Liver (tissue), 9 donors: ENCODE measurements around the gene FGF14. TPM values are rescaled to one million over a fixed set of nuclear protein-coding genes. Genes with fewer than 3 reads are reported as not detected.

Experiments
- DNase-seq: peaks from one replicate; pipeline ENCODE4 v3.0.0-alpha.2; 2017; ENCODE audit warnings: low spot score
- H3K27ac ChIP-seq, 2 donors: one replicate each; pipeline ENCODE4 v1.7.0; 2013; ENCODE audit warnings: inconsistent platforms in 2 of 2, low read length in 2 of 2, control low read depth in 1 of 2, low read depth in 1 of 2, mild to moderate bottlenecking in 1 of 2
- H3K27me3 ChIP-seq, 4 donors: one replicate each; pipeline versions ENCODE4 v1.6.1 to v1.7.0; 2013; ENCODE audit warnings: low read length in 3 of 4, inconsistent platforms in 1 of 4, mild to moderate bottlenecking in 1 of 4, moderate library complexity in 1 of 4; ENCODE audit not compliant: control insufficient read depth in 4 of 4, insufficient read depth in 4 of 4
- H3K36me3 ChIP-seq, 4 donors: one replicate each; pipeline versions ENCODE4 v1.6.1 to v1.7.0; 2013; ENCODE audit warnings: low read length in 3 of 4, mild to moderate bottlenecking in 3 of 4, low read depth in 1 of 4, moderate library complexity in 1 of 4; ENCODE audit not compliant: control insufficient read depth in 4 of 4, insufficient read depth in 3 of 4
- H3K4me1 ChIP-seq, 4 donors: one replicate each; pipeline versions ENCODE4 v1.6.1 to v1.7.0; 2013; ENCODE audit warnings: low read length in 3 of 4, mild to moderate bottlenecking in 3 of 4, moderate library complexity in 1 of 4; ENCODE audit not compliant: control insufficient read depth in 4 of 4, insufficient read depth in 4 of 4
- H3K4me3 ChIP-seq, 3 donors: one replicate each; pipeline versions ENCODE4 v1.6.1 to v1.7.0; 2013; ENCODE audit warnings: low read length in 3 of 3, control low read depth in 1 of 3, low read depth in 1 of 3, mild to moderate bottlenecking in 1 of 3
- H3K9ac ChIP-seq, 2 donors: one replicate each; pipeline ENCODE4 v1.7.0; 2013; ENCODE audit warnings: low read length in 2 of 2, mild to moderate bottlenecking in 2 of 2, moderate library complexity in 2 of 2, control low read depth in 1 of 2, low read depth in 1 of 2
- H3K9me3 ChIP-seq, 4 donors: one replicate each; pipeline versions ENCODE4 v1.6.1 to v1.7.0; 2013; ENCODE audit warnings: low read length in 3 of 4; ENCODE audit not compliant: control insufficient read depth in 4 of 4
- CTCF ChIP-seq: fragments of 150-350 bp; IDR thresholded peaks from 2 replicates; pipeline ENCODE4 v1.5.1; 2017; ENCODE audit warnings: improper control_type of control experiment, low read depth, low read length; ENCODE audit not compliant: missing input control
- EGR1 ChIP-seq, 2 donors: IDR thresholded peaks; 2 replicates each; pipeline ENCODE4 v1.6.1; 2016 to 2018; ENCODE audit warnings: antibody characterized with exemption in 2 of 2, low read depth in 2 of 2
- FOXA1 ChIP-seq: IDR thresholded peaks from 2 replicates; pipeline ENCODE4 v1.6.1; 2016; ENCODE audit warnings: antibody characterized with exemption
- FOXA2 ChIP-seq: IDR thresholded peaks from 2 replicates; pipeline ENCODE4 v1.6.1; 2016; ENCODE audit warnings: antibody characterized with exemption
- GABPA ChIP-seq, 2 donors: IDR thresholded peaks in 1 of 2; conservative IDR thresholded peaks in 1 of 2; 2 replicates each; pipeline ENCODE4 v1.6.1; 2016; ENCODE audit warnings: antibody characterized with exemption in 2 of 2, mild to moderate bottlenecking in 1 of 2, moderate library complexity in 1 of 2
- HNF4A ChIP-seq, 2 donors: conservative IDR thresholded peaks; 2 replicates each; pipeline ENCODE4 v1.6.1; 2016; ENCODE audit warnings: antibody characterized with exemption in 2 of 2, mild to moderate bottlenecking in 2 of 2
- HNF4G ChIP-seq: IDR thresholded peaks from 2 replicates; pipeline ENCODE4 v1.6.1; 2016; ENCODE audit warnings: antibody characterized with exemption
- JUND ChIP-seq, 2 donors: IDR thresholded peaks; 2 replicates each; pipeline ENCODE4 v1.6.1; 2016; ENCODE audit warnings: antibody characterized with exemption in 2 of 2
- MAX ChIP-seq: IDR thresholded peaks from 2 replicates; pipeline ENCODE4 v1.6.1; 2016; ENCODE audit warnings: antibody characterized with exemption
- NR2F2 ChIP-seq: IDR thresholded peaks from 2 replicates; pipeline ENCODE4 v1.6.1; 2016; ENCODE audit warnings: antibody characterized with exemption
- RAD21 ChIP-seq, 2 donors: IDR thresholded peaks; 2 replicates each; pipeline ENCODE4 v1.6.1; 2016; ENCODE audit warnings: antibody characterized with exemption in 2 of 2, mild to moderate bottlenecking in 2 of 2
- REST ChIP-seq: IDR thresholded peaks from 2 replicates; pipeline ENCODE4 v1.6.1; 2016; ENCODE audit warnings: antibody characterized with exemption, mild to moderate bottlenecking
- RXRA ChIP-seq, 2 donors: IDR thresholded peaks; 2 replicates each; pipeline ENCODE4 v1.6.1; 2017 to 2018; ENCODE audit warnings: antibody characterized with exemption in 2 of 2, mild to moderate bottlenecking in 1 of 2
- SP1 ChIP-seq: IDR thresholded peaks from 2 replicates; pipeline ENCODE4 v1.6.1; 2018; ENCODE audit warnings: antibody characterized with exemption, mild to moderate bottlenecking
- TAF1 ChIP-seq: conservative IDR thresholded peaks from 2 replicates; pipeline ENCODE4 v1.6.1; 2016; ENCODE audit warnings: antibody characterized with exemption, mild to moderate bottlenecking
- YY1 ChIP-seq: IDR thresholded peaks from 2 replicates; pipeline ENCODE4 v1.6.1; 2016; ENCODE audit warnings: antibody characterized with exemption, mild to moderate bottlenecking
- WGBS: extraction: QIAGEN DNeasy Blood & Tissue Kit; methylation state at CpG from one replicate; pipeline ENCODE4 v1.1.7; 2013; 5-methylcytosine and 5-hydroxymethylcytosine counted together
- polyA plus RNA-seq, 2 donors: library from polyadenylated mRNA; stranded (reverse) in 1 of 2; unstranded in 1 of 2; fragments of 200-250 nt in 1 of 2; fragments of >200 nt in 1 of 2; fragmentation: Nextera tagmentation in 1 of 2; extraction: Ambion mirVana in 1 of 2; gene quantifications; one replicate each; pipeline versions ENCODE4 v1.2.1 to v1.2.3, GENCODE V29; 2013 to 2015
- total RNA-seq, 2 donors: library from RNA; depleted of rRNA; stranded (reverse); fragments of >200 nt; gene quantifications; one replicate each; pipeline ENCODE4 v1.2.3, GENCODE V29; 2014
- TF ChIP-seq, protein P1 (sequence below): IDR thresholded peaks from 2 replicates; pipeline ENCODE4 v1.6.1; 2016; ENCODE audit warnings: antibody characterized with exemption
- TF ChIP-seq, protein P2 (sequence below): IDR thresholded peaks from 2 replicates; pipeline ENCODE4 v1.6.1; 2016; ENCODE audit warnings: antibody characterized with exemption
- donor health status: healthy.
- donor health status: healthy.
- donor health status: healthy.
- donor health status: healthy.
- donor health status: healthy.

The FGF14 gene
- total and polyA plus RNA-seq, 4 donors: 0.05 to 3.3 (median 1.0) TPM

GRCh38 chr13:102185375-102185984 lies 216.4 kb downstream of the FGF14 start:
- 46% methylated on average over 5 of the region's 5 CpGs for WGBS
- no peak for DNase-seq
- Histone ChIP-seq H3K9ac (no peak overlapping the region), H3K4me3 (no peak overlapping the region), H3K27ac (no peak overlapping the region), H3K4me1 (peaks cover 8 to 47% (median 40%) of the 10 kb centered on the region in 4 donors), H3K9me3 (peaks cover 0 to 7% (median under 1%) of the 10 kb centered on the region in 4 donors), H3K36me3 (no peaks in the 10 kb centered on the region), H3K27me3 (no peaks in the 10 kb centered on the region)
- TF ChIP-seq EGR1 (IDR thresholded peaks at IDR 0.05; ENCODE audit: low read depth in 2 of 2): no peak
- TF ChIP-seq GABPA (IDR thresholded peaks at IDR 0.05 in 1 of 2, conservative IDR thresholded peaks at IDR 0.05 in 1 of 2): no peak
- TF ChIP-seq TAF1: no peak
- TF ChIP-seq REST: no peak
- no peak for TF ChIP-seq FOXA1
- no peak for TF ChIP-seq YY1
- TF ChIP-seq, protein P1, sequence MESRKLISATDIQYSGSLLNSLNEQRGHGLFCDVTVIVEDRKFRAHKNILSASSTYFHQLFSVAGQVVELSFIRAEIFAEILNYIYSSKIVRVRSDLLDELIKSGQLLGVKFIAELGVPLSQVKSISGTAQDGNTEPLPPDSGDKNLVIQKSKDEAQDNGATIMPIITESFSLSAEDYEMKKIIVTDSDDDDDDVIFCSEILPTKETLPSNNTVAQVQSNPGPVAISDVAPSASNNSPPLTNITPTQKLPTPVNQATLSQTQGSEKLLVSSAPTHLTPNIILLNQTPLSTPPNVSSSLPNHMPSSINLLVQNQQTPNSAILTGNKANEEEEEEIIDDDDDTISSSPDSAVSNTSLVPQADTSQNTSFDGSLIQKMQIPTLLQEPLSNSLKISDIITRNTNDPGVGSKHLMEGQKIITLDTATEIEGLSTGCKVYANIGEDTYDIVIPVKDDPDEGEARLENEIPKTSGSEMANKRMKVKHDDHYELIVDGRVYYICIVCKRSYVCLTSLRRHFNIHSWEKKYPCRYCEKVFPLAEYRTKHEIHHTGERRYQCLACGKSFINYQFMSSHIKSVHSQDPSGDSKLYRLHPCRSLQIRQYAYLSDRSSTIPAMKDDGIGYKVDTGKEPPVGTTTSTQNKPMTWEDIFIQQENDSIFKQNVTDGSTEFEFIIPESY: no peak
- no peak for TF ChIP-seq RXRA (IDR thresholded peaks at IDR 0.05)
- TF ChIP-seq CTCF: no peak
- no peak for TF ChIP-seq HNF4A (conservative IDR thresholded peaks at IDR 0.05)
- no peak for TF ChIP-seq MAX
- no peak for TF ChIP-seq NR2F2
- TF ChIP-seq, protein P2, sequence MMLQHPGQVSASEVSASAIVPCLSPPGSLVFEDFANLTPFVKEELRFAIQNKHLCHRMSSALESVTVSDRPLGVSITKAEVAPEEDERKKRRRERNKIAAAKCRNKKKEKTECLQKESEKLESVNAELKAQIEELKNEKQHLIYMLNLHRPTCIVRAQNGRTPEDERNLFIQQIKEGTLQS: no peak
- TF ChIP-seq HNF4G: no peak
- no peak for TF ChIP-seq SP1
- no peak for TF ChIP-seq FOXA2
- TF ChIP-seq JUND (IDR thresholded peaks at IDR 0.05): no peak
- no peak for TF ChIP-seq RAD21 (IDR thresholded peaks at IDR 0.05)
